H1 (cell line): ENCODE data around the gene PUDP. TPM values are rescaled to one million over a fixed set of nuclear protein-coding genes. Genes with fewer than 3 reads are reported as not detected.

ENCODE experiments used
- CTCF ChIA-PET: fragments of 300-600 bp; sonication (Branson Sonifier 250); formaldehyde crosslinking; loops from one replicate; lab custom pipeline; 2021; ENCODE audit not compliant: partially characterized antibody; lab: Charles Lee
- POLR2A ChIA-PET: fragments of 300-600 bp; sonication (Branson Sonifier 250); formaldehyde crosslinking; loops from one replicate; lab custom pipeline; 2021; ENCODE audit warnings: inconsistent platforms; ENCODE audit not compliant: partially characterized antibody; lab: Charles Lee
- DNase-seq, 2 experiments: peaks; one replicate each; pipeline versions ENCODE4 v3.0.0 to v3.0.0-alpha.2; 2010 to 2022; ENCODE audit warnings: low spot score in 2 of 2, low read depth in 1 of 2, mixed read lengths in 1 of 2
- FAIRE-seq: peaks from 2 replicates; lab custom pipeline; 2011; peaks lifted over from hg19 to GRCh38; lab: Jason Lieb, UNC
- H2AFZ ChIP-seq: 2 replicates; pipeline ENCODE4 v1.8.1; 2012; ENCODE audit warnings: low read length, inconsistent platforms
- H2AK5ac ChIP-seq: 2 replicates; pipeline ENCODE4 v1.6.1; 2013; ENCODE audit warnings: low read depth, low read length
- H2BK120ac ChIP-seq: replicated peaks from 2 replicates; pipeline ENCODE3; 2013; ENCODE audit warnings: low read depth, low read length, inconsistent platforms
- H2BK12ac ChIP-seq: 2 replicates; pipeline ENCODE4 v1.6.1; 2013; ENCODE audit warnings: low read depth, low read length
- H2BK15ac ChIP-seq: 2 replicates; pipeline ENCODE4 v1.6.1; 2013; ENCODE audit warnings: low read length
- H2BK20ac ChIP-seq: 2 replicates; pipeline ENCODE4 v1.6.1; 2013; ENCODE audit warnings: low read length
- H2BK5ac ChIP-seq: 2 replicates; pipeline ENCODE4 v1.6.1; 2013; ENCODE audit warnings: low read depth, low read length
- H3K14ac ChIP-seq: 2 replicates; pipeline ENCODE4 v1.6.1; 2013; ENCODE audit warnings: inconsistent platforms; ENCODE audit not compliant: insufficient read length
- H3K18ac ChIP-seq: 2 replicates; pipeline ENCODE4 v1.6.1; 2013; ENCODE audit warnings: low read length; ENCODE audit errors: extremely low read depth
- H3K23ac ChIP-seq: 2 replicates; pipeline ENCODE4 v1.6.1; 2013; ENCODE audit warnings: inconsistent platforms; ENCODE audit not compliant: insufficient read length
- H3K23me2 ChIP-seq: 2 replicates; pipeline ENCODE4 v1.6.1; 2013; ENCODE audit warnings: low read depth, low read length
- H3K27ac ChIP-seq: 2 replicates; pipeline ENCODE4 v1.6.1; 2011; ENCODE audit warnings: low read depth, low read length, inconsistent platforms
- H3K27me3 ChIP-seq, 4 experiments: replicated peaks in 1 of 4; 1 replicate in 1 of 4; 2 replicates in 3 of 4; pipeline versions ENCODE4 v1.6.1 to v1.8.1; 2011 to 2013; ENCODE audit warnings: low read length in 3 of 4, mild to moderate bottlenecking in 3 of 4, inconsistent platforms in 2 of 4, mixed read lengths in 2 of 4, moderate library complexity in 1 of 4; ENCODE audit not compliant: control insufficient read depth in 3 of 4, insufficient read depth in 3 of 4; ENCODE audit errors: extremely low read depth in 1 of 4
- H3K36me3 ChIP-seq, 4 experiments: 2 replicates each; pipeline versions ENCODE4 v1.6.1 to v1.8.1; 2011 to 2013; ENCODE audit warnings: mild to moderate bottlenecking in 4 of 4, low read length in 3 of 4, moderate library complexity in 2 of 4, control low read depth in 1 of 4, inconsistent platforms in 1 of 4; ENCODE audit not compliant: insufficient read depth in 4 of 4, control insufficient read depth in 2 of 4
- H3K4ac ChIP-seq: replicated peaks from 2 replicates; pipeline ENCODE3; 2013; ENCODE audit warnings: low read length, low read depth, mixed read lengths, inconsistent platforms; ENCODE audit not compliant: insufficient read length
- H3K4me1 ChIP-seq, 4 experiments: replicated peaks in 1 of 4; 1 replicate in 1 of 4; 2 replicates in 3 of 4; pipeline versions ENCODE4 v1.6.1 to v1.8.1; 2011 to 2013; ENCODE audit warnings: low read length in 3 of 4, inconsistent platforms in 2 of 4, mixed read lengths in 1 of 4; ENCODE audit not compliant: insufficient read depth in 4 of 4, control insufficient read depth in 3 of 4
- H3K4me2 ChIP-seq, 2 experiments: 2 replicates each; pipeline versions ENCODE4 v1.6.1 to v1.8.1; 2011 to 2013; ENCODE audit warnings: low read depth in 2 of 2, low read length in 2 of 2, control low read depth in 1 of 2, inconsistent platforms in 1 of 2, mild to moderate bottlenecking in 1 of 2; ENCODE audit not compliant: insufficient read depth in 1 of 2
- H3K4me3 ChIP-seq, 4 experiments: fragments of 200-600, 300-600 bp in 1 of 4; sonication (generic), shearing (Covaris generic), sonication (Bioruptor Twin) in 1 of 4; 2 replicates each; pipeline versions ENCODE4 v1.5.1 to v1.8.1; 2011 to 2016; ENCODE audit warnings: low read length in 4 of 4, low read depth in 3 of 4, control low read depth in 2 of 4, inconsistent platforms in 2 of 4, mild to moderate bottlenecking in 2 of 4, mixed read lengths in 1 of 4, moderate library complexity in 1 of 4; ENCODE audit not compliant: insufficient read depth in 2 of 4; ENCODE audit errors: extremely low read depth in 1 of 4
- H3K56ac ChIP-seq: replicated peaks from 2 replicates; pipeline ENCODE3; 2013; ENCODE audit warnings: low read depth, mild to moderate bottlenecking, mixed read lengths, low read length, inconsistent platforms; ENCODE audit not compliant: insufficient read length
- H3K79me1 ChIP-seq: 2 replicates; pipeline ENCODE4 v1.6.1; 2013; ENCODE audit warnings: low read depth, low read length, control low read depth
- H3K79me2 ChIP-seq, 2 experiments: 2 replicates each; pipeline versions ENCODE4 v1.6.1 to v1.8.1; 2012 to 2013; ENCODE audit warnings: low read length in 2 of 2, mild to moderate bottlenecking in 2 of 2, inconsistent platforms in 1 of 2; ENCODE audit not compliant: insufficient read depth in 2 of 2, control insufficient read depth in 1 of 2
- H3K9ac ChIP-seq, 4 experiments: replicated peaks in 1 of 4; 1 replicate in 1 of 4; 2 replicates in 3 of 4; pipeline versions ENCODE4 v1.6.1 to v1.8.1; 2011 to 2013; ENCODE audit warnings: low read depth in 3 of 4, low read length in 3 of 4, control low read depth in 2 of 4, mild to moderate bottlenecking in 2 of 4, moderate library complexity in 2 of 4, inconsistent platforms in 1 of 4; ENCODE audit errors: extremely low read depth in 1 of 4
- H3K9me3 ChIP-seq, 2 experiments: 2 replicates each; pipeline versions ENCODE4 v1.6.1 to v1.8.1; 2012 to 2013; ENCODE audit warnings: mild to moderate bottlenecking in 2 of 2, moderate library complexity in 2 of 2, control low read depth in 1 of 2, inconsistent platforms in 1 of 2, low read depth in 1 of 2, low read length in 1 of 2, mixed read lengths in 1 of 2; ENCODE audit not compliant: insufficient read depth in 2 of 2
- H4K20me1 ChIP-seq, 2 experiments: replicated peaks in 1 of 2; 2 replicates each; pipeline versions ENCODE3 to v1.8.1; 2011 to 2013; ENCODE audit warnings: inconsistent platforms in 2 of 2, low read length in 2 of 2, mild to moderate bottlenecking in 1 of 2; ENCODE audit not compliant: insufficient read depth in 2 of 2, control insufficient read depth in 1 of 2
- H4K5ac ChIP-seq: 2 replicates; pipeline ENCODE4 v1.6.1; 2013; ENCODE audit warnings: low read length, low read depth, mixed read lengths, inconsistent platforms; ENCODE audit not compliant: insufficient read length
- H4K8ac ChIP-seq: 2 replicates; pipeline ENCODE4 v1.8.0; 2013; ENCODE audit warnings: mild to moderate bottlenecking, moderate library complexity, low read length, inconsistent platforms; ENCODE audit not compliant: insufficient read depth; ENCODE audit errors: extremely low read depth
- H4K91ac ChIP-seq: replicated peaks from 2 replicates; pipeline ENCODE3; 2013; ENCODE audit warnings: low read length, mixed read lengths, inconsistent platforms; ENCODE audit not compliant: insufficient read length
- BACH1 ChIP-seq: IDR thresholded peaks from 2 replicates; pipeline ENCODE4 v1.6.1; 2012; ENCODE audit warnings: low read length, improper control_type of control experiment
- BCL11A ChIP-seq, 2 experiments: IDR thresholded peaks; one replicate each; pipeline ENCODE4 v1.6.1; 2011; ENCODE audit warnings: low read depth in 2 of 2, low read length in 2 of 2, mild to moderate bottlenecking in 2 of 2
- EP300 ChIP-seq, 2 experiments: IDR thresholded peaks; 1 replicate in 1 of 2; 2 replicates in 1 of 2; pipeline ENCODE4 v1.6.1; 2011 to 2012; ENCODE audit warnings: low read depth in 2 of 2, low read length in 2 of 2, mild to moderate bottlenecking in 2 of 2, borderline replicate concordance in 1 of 2, inconsistent platforms in 1 of 2, moderate library complexity in 1 of 2
- GTF2F1 ChIP-seq: IDR thresholded peaks from 2 replicates; pipeline ENCODE4 v1.6.1; 2012; ENCODE audit warnings: low read depth, low read length, improper control_type of control experiment, borderline replicate concordance
- KDM1A ChIP-seq: fragments of 200-600, 300-600 bp; sonication (generic); IDR thresholded peaks from 2 replicates; pipeline ENCODE4 v1.7.1; 2016; ENCODE audit warnings: mild to moderate bottlenecking, low read length, borderline replicate concordance
- MAFK ChIP-seq: IDR thresholded peaks from 2 replicates; pipeline ENCODE4 v1.6.1; 2012; ENCODE audit warnings: low read depth, mild to moderate bottlenecking, improper control_type of control experiment, low read length
- RBBP5 ChIP-seq: IDR thresholded peaks from 2 replicates; pipeline ENCODE4 v1.7.1; 2012; ENCODE audit warnings: low read depth, mild to moderate bottlenecking, inconsistent platforms, low read length, moderate library complexity, borderline replicate concordance
- SIRT6 ChIP-seq: IDR thresholded peaks from one replicate; pipeline ENCODE4 v1.7.1; 2012; ENCODE audit warnings: low read length, inconsistent platforms
- SRF ChIP-seq: IDR thresholded peaks from 2 replicates; pipeline ENCODE4 v1.6.1; 2011; ENCODE audit warnings: mild to moderate bottlenecking, low read depth, low read length, moderate library complexity
- SUZ12 ChIP-seq: fragments of 200-600 bp; sonication (generic); IDR thresholded peaks from 2 replicates; pipeline ENCODE4 v1.6.1; 2012; ENCODE audit warnings: mild to moderate bottlenecking, inconsistent platforms, low read length, moderate library complexity, mixed read lengths
- TAF7 ChIP-seq: optimal IDR thresholded peaks from 2 replicates; pipeline ENCODE3; 2011; ENCODE audit warnings: low read depth, mild to moderate bottlenecking, inconsistent platforms, low read length, moderate library complexity, borderline replicate concordance
- TCF12 ChIP-seq: IDR thresholded peaks from 2 replicates; pipeline ENCODE4 v1.6.1; 2011; ENCODE audit warnings: low read depth, mild to moderate bottlenecking, low read length
- ZNF274 ChIP-seq: IDR thresholded peaks from 2 replicates; pipeline ENCODE4 v1.7.0; 2012; ENCODE audit warnings: low read length, borderline replicate concordance; ENCODE audit errors: extremely low read depth
- WGBS, 2 experiments: shearing (Covaris generic) in 1 of 2; methylation state at CpG; one replicate each; pipeline versions ENCODE4 v1.1.6 to v1.1.7; 2013 to 2015; ENCODE audit warnings: low lambda C conversion rate in 2 of 2, mixed read lengths in 2 of 2, inconsistent platforms in 1 of 2, low coverage in 1 of 2, missing lambda C conversion rate in 1 of 2; ENCODE audit not compliant: insufficient replicate concordance in 2 of 2, insufficient coverage in 1 of 2, insufficient read length in 1 of 2; ENCODE audit errors: extremely low coverage in 1 of 2, missing lambda C conversion rate in 1 of 2; 5-methylcytosine and 5-hydroxymethylcytosine counted together
- polyA plus RNA-seq, 7 experiments: library from polyadenylated mRNA; depleted of rRNA in 3 of 7; stranded (reverse) in 5 of 7; unstranded in 2 of 7; fragments of >200 nt in 5 of 7; fragments of 200-250 nt in 2 of 7; gene quantifications; 1 replicate in 5 of 7; 2 replicates in 1 of 7; 4 replicates in 1 of 7; pipeline versions ENCODE4 v1.2.1 to v1.2.3, GENCODE V29; 2011 to 2013; ENCODE audit warnings: missing spikeins in 2 of 7, mixed read lengths in 2 of 7
- total RNA-seq: library from RNA; stranded (reverse); fragmentation: NEBNext Ultra II Directional; extraction: Animal tissue kit (Norgen Biotek cat#: 25700); gene quantifications from 2 replicates; pipeline ENCODE4 v1.2.1, GENCODE V29; 2021
- TF ChIP-seq, protein P1 (sequence below): IDR thresholded peaks from 2 replicates; pipeline ENCODE4 v1.6.1; 2011; ENCODE audit warnings: low read length, improper control_type of control experiment

The PUDP gene
- total and polyA plus RNA-seq, 2 of the 8 experiments (the other 6 are each of a cell fraction or from before 2014, with no cell fraction given) = 27.2 to 30.2 TPM

GRCh38 chrX:7192871-7193270 lies 44.9 kb upstream of the PUDP start:
- Histone ChIP-seq H4K5ac (no peak overlapping the region), H2BK15ac (no peak overlapping the region), H3K9ac (no peak overlapping the region), H3K4ac (no peak overlapping the region), H3K27ac (no peak overlapping the region), H2AK5ac (no peak overlapping the region), H2BK20ac (no peak overlapping the region), H2BK12ac (no peak overlapping the region), H3K56ac (no peak overlapping the region), H2AFZ (no peak overlapping the region), H3K14ac (no peak overlapping the region), H2BK120ac (no peak overlapping the region), H3K79me1 (no peaks in the 10 kb centered on the region), H3K9me3 (no peaks in the 10 kb centered on the region), H3K23ac (no peak overlapping the region), H3K4me1 (no peaks in the 10 kb centered on the region), H3K23me2 (no peaks in the 10 kb centered on the region), H3K27me3 (no peaks in the 10 kb centered on the region), H4K91ac (no peak overlapping the region), H3K18ac (no peak overlapping the region), H3K36me3 (no peaks in the 10 kb centered on the region), H2BK5ac (no peak overlapping the region), H4K8ac (no peak overlapping the region), H4K20me1 (no peaks in the 10 kb centered on the region), H3K4me3 (no peak overlapping the region), H3K4me2 (no peak overlapping the region), H3K79me2 (no peaks in the 10 kb centered on the region)
- FAIRE-seq (peak; percentile 93), DNase-seq (no peak)
- ChIA-PET CTCF (interaction anchor here (1.4 to 1.9 kb wide), 3 partner anchors 15 to 297 kb away, joined by 3 to 6 read pairs (median 5); no protein-coding TSS in a partner anchor), POLR2A (no interaction called here)
- 96% methylated on average over 7 of the region's 7 CpGs; no CpG with 5 or more reads in 1 of the 2 experiments for WGBS, 2 experiments
- no peak for TF ChIP-seq MAFK
- TF ChIP-seq SRF = no peak
- no peak for TF ChIP-seq SIRT6
- TF ChIP-seq BCL11A (IDR thresholded peaks at IDR 0.05; ENCODE audit: low read depth in 2 of 2, low read length in 2 of 2) = no peak
- no peak for TF ChIP-seq KDM1A
- TF ChIP-seq ZNF274 = no peak
- TF ChIP-seq EP300 (IDR thresholded peaks at IDR 0.05; ENCODE audit: borderline replicate concordance in 1 of 2, low read depth in 2 of 2, low read length in 2 of 2) = no peak
- no peak for TF ChIP-seq RBBP5
- TF ChIP-seq, protein P1, sequence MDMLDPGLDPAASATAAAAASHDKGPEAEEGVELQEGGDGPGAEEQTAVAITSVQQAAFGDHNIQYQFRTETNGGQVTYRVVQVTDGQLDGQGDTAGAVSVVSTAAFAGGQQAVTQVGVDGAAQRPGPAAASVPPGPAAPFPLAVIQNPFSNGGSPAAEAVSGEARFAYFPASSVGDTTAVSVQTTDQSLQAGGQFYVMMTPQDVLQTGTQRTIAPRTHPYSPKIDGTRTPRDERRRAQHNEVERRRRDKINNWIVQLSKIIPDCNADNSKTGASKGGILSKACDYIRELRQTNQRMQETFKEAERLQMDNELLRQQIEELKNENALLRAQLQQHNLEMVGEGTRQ = no peak
- TF ChIP-seq TAF7 = no peak
- TF ChIP-seq GTF2F1 = no peak
- TF ChIP-seq SUZ12 = no peak
- TF ChIP-seq BACH1 = no peak
- TF ChIP-seq TCF12 = no peak
